ENCODE results near the gene OPCML.

- TF ChIP-seq CTCF (conservative IDR thresholded peaks at IDR 0.05; ENCODE audit: low read depth in 2 of 2) (no peak), EZH2phosphoT487 (IDR thresholded peaks at IDR 0.05; ENCODE audit: unreplicated experiment) (no peak), POLR2AphosphoS5 (IDR thresholded peaks at IDR 0.05; ENCODE audit: low read depth) (no peak)
These were observed 953.7 kb downstream of the OPCML start for GRCh38 chr11:132578580-132578979.

Data from GM23338 (cell line).